HG03175 (cell line): Measurements from ENCODE around the gene SOX5.
"Not testable (repeated sequence)": the region's sequence is repeated elsewhere in the genome, so short reads cannot be mapped to it uniquely, and the experiment has no call there.

Source experiments
- ATAC-seq: cut with Tn5 transposase; IDR thresholded peaks from one replicate; pipeline ENCODE4 v1.9.1; 2021; ENCODE audit warnings: mild to moderate bottlenecking, moderate library complexity; ENCODE audit not compliant: unreplicated experiment

SOX5 gene

DNA sequence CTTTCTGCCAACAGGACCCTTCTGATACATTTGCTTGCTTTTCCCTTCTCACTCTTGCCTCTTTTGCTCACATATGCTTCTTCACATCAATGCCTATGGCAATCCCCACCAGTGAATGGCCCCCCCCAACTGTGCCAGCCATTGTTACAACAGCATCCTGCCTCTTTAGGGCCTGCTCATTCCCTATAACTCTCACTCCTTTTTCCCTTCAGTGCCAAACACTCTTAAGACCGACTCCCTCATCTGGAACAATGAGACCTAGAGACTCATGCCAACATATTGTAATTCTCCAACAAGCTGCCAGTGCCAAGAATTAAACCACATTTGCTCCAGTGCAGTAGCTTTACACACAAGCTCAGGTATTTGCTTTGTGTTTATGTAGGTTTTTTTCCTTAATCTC, 189.0 kb downstream of the SOX5 start:
- ATAC-seq, result no peak

DNA sequence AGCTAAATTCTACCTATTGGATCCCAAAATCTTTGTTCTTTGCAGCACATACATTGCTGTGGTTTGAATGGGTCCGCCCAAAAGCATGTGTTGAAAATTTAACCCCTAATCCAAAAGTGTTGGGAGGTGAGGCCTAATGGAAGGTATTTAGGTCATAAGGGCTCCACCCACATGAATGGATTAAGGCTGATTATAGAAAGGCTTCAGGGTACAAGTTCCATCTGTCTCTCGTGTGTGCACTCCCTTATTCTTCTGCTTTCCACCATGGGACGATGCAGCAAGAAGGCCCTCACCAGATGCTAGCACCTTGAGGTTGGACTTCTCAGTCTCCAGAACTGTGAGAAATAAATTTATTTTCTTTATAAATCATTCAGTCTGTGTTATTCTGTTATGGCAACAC, 190.9 kb downstream of the SOX5 start:
- no peak for ATAC-seq

DNA sequence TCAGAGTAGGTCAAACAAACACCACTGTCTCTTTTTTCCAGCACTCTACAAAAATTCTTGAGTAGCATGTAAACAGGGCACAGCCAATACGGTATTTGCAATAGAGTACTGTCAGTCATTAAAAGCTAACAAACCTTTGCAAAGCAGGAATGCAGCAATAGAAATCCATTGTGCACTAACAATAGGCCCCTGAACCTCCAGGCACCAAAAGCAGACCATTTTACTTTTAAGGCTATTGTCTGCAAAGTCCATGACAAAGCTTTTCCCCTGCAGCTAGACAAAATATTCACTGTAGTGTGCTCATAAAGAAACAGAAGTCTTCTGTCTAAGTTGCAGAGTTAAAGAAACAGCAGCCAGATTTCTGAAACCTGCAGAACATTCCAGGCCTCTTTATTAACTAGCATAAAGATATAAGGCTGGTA, 191.9 kb downstream of the SOX5 start:
- no peak for ATAC-seq

DNA sequence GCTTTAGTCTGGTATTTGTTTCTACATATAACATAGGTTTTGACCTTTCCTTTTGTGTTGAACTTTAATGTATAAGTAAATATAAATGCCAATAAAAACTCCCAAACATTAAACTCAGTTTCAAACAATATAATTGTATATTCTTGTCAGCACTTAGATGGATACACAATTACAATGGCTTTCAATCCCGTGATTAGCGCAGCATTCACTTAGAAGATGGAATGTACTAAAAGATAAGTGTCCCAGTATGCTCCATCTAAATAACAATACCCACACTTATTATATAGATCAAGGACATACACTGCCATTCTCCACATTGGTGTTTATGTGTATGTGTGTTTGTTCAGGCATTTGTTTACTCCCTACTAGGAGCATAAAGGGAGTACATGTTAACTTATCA, 193.1 kb downstream of the SOX5 start:
- no peak for ATAC-seq

DNA sequence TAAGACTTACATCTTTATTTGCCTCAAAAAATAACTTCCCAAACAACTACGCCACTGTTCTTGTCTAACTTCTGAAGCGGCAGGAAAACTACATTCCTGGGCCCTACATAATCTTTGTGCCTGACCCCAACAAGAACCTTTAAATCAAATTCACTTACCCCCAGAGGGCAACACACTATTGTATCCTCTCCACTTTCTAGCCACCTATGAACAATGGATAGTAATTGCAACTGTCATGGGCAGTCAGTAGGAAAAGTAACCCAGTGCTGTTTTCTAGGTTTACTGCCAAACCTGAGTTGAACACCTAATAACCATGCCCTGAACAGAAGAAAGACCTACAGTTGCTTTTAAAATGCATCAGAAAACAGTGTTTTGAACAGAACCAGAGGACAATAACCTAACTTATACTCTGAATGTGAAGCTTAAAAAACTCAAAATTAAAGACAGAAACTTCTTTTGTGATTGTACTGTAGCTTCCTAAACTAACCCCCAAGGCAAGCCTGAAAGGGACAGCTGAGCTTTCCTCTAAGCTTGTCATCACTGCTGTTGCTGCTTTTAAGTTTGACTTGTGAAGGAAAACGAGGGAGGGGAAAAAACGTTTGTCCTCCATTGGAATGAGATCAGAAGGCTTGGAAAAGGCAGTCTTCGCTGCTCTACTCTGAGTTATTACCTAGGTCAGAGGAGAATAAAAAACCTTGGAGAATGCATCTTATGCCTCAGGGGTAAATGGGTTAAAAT, 195.7 kb downstream of the SOX5 start:
- no peak for ATAC-seq

DNA sequence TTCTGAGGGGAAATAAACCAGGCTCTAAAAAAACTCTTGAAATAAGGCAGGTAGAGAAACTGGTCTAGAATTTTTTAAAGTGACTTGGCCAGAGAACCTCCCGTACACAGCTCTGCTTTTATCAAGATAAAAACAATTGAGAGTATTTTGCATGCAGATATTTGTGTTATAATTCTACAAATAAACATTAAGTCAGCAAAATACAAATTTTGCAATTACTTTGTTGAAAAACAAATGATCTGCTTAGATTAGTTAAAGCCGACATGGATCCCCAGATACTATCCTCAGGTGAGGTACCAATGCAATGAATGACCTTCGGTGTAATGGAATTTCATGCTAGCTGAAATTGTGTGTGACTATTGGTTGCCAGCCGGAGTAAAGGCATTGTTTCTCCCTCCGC, 197.2 kb downstream of the SOX5 start:
- ATAC-seq, result no peak

DNA sequence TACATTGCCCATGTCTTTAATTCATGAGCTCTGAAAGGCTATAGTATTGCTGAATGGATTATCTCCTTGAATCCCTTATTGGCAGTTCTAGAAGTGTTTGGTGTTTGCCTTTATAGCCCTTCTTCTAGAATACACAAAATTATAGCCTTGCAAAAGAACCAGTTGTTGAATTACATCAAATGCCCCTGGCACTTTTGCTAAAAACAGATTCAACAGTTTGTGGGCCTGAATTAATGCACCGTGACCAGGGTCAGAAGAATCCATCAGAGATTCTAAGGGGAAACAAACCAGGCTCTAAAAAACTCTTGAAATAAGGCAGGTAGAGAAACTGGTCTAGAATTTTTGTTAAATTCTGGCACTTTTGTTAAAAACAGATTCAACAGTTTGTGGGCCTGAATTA, 197.8 kb downstream of the SOX5 start:
- no peak for ATAC-seq

DNA sequence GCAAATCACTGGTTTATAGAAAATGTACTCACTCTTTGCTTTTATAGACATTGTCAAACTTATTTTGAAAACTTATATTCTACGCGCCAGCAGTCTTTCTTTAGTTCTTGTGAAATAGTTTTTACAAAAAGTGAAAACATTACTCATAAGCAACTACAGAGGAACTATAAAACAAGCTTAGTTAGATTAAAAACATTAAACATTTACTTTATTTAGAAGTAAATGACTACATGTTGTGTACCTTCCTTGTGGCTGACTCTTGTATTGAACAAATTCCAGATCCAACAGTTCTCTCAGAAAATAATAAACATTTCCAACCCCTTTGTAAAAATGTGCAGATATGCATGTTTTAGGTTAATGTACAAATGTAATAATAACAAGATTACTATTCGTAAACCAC, 198.5 kb downstream of the SOX5 start:
- no peak for ATAC-seq

DNA sequence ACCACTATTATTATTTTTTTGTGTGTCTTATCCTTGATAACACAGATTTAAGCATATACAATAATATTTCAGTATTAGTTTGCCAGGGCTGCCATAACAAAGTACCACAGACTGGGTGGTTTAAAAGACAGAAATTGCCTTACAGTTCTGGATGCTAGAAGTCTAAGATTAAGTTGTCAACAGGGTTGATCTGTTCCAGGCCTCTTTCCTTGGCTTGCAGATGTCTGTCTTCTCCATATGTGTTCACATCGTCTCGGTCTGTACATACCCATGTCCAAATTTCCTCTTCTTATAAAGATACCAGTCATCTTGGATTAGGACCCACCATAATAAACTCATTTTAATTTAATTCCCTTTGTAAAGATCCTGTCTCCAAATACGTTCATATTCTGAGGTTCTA, 204.8 kb downstream of the SOX5 start:
- no peak for ATAC-seq

DNA sequence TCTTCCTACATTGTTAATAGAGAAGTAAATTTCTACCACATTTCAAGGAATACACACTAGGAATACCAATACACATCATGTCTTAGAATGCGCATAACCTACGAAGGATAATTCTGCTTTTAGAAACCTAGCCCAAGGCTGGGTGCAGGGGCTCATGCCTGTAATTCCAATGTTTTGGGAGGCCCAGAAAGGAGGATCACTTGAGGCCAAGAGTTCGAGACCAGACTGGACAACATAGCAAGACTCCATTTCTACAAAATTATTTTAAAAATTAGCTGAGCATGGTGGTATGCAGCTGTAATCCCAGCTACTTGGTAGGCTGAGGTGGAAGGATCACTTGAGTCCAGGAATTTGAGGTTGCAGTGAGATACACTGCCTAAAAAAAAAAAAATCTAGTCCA, 206.9 kb downstream of the SOX5 start:
- ATAC-seq, result no peak

DNA sequence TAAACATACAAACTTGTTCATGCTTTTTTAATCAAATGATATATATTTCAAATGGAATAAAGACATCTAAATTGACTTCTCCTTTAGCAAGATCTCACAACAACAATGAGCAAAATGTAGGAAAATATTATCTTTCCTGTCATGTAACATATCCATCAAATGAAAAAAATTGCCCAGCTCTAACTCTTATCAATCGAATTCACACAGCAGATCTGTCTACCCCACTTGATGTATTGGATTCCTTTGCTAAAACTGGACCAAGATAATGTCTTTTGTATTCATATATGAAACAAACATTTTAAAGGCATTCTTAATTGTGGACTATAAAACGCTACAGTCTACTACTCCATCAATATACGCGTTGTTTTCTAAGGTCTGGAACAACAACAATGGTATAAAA, 218.0 kb downstream of the SOX5 start:
- no peak for ATAC-seq

DNA sequence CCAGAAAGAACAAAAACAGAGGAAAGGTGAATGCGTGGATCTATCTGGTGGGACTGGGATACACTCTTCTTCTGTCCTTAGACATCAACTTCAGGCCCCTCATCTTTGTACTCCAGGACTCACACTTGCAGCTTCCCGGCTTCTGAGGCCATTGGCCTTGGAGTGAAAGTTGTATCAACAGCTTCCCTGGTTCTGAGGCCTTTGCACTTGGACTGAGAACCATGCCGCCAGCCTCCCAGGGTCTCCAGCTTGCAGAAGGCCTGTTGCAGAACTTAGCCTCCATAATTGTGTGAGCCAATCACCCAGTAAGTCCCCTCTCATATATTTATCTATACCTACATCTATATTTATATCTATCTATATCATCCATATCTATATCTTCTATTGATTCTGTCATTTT, 218.4 kb downstream of the SOX5 start:
- ATAC-seq, result no peak

DNA sequence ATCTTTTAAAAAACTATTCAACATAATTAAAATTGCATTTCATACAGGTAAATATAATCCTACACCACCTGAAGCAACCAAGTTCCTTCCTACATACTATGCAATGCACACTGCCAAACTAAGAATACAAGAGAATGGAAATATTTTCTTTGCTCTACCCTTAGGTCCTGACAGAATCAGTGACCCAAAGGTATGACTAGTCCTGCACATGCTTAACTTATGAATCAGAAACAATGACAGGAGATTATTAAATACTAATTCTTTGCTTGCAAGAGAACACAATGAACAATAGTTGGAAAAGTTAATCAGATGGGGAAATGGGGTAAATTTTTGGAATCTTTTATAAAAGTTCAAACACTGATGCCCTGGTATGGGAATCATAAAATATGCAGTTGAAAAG, 220.1 kb downstream of the SOX5 start:
- ATAC-seq, result no peak

DNA sequence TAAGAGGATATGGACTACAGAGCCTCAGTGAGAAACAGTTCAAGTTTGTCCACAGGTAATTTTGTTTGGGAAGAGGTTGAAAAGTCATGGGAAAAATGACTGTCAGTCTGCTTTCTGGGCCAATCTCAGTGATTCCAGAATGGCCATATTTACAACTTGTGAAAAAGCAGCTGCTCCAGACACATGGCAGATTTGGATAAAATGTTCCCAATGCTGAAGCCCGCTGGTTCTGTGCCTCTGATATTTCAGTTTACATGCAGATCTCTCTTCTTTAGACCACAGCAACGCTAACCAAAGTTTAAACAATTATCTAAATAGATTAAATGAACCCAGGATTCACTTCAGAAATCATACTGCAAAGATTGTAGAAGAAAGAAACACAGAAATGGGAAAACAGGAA, 222.8 kb downstream of the SOX5 start:
- ATAC-seq, result no peak

DNA sequence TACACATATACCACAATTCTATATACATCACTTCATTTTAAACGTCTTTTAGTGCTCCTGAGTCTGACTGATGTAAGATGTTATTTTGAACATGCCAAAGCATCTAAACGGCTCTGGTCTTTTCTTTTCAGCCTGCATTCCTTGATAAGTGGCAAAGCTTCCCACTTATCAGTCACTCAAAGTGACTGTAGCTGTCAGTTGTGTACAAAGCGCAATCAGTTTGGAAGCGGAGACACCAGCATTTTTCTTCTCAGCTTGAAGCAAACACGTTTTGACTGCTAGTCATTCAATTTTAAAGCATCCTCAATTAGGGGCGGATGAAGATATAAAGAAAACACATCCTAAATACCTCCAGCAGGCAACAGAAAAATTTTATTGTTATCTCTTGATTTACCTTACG, 226.8 kb downstream of the SOX5 start:
- no peak for ATAC-seq

DNA sequence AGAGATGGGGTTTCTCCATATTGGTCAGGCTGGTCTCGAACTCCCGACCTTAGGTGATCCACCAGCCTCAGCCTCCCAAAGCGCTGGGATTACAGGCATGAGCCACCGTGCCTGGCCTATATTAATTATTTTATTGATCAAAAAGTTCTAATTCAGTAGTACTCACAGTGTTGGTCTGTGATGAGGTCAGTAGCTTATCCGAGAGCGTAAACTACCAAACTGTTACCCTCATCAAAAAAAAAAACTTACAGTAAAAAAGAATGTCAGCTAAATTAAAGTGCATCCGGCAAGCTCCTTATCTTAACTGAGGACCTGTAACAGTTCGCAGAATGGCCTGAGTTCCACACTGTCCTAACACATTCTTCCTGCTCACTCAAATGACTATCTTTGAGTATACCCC, 228.2 kb downstream of the SOX5 start:
- ATAC-seq, result no peak

DNA sequence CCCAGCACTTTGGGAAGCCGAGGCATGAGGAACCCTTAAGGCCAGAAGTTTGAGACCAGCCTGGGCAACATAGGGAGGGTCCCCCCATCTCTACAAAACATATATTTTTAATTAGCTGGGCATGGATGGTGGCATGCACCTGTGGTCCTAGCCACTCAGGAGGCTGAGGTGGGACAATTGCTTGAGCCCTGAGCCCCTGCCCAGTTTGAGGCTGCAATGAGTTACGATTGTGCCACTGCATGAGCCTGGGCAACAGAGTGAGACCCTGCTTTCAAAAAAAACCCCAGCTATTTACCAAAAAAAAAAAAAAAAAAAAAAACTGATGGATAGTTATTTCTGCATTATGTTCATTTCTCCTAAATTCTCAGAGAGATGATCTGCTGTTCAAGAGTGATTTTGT, 230.0 kb downstream of the SOX5 start:
- no peak for ATAC-seq

DNA sequence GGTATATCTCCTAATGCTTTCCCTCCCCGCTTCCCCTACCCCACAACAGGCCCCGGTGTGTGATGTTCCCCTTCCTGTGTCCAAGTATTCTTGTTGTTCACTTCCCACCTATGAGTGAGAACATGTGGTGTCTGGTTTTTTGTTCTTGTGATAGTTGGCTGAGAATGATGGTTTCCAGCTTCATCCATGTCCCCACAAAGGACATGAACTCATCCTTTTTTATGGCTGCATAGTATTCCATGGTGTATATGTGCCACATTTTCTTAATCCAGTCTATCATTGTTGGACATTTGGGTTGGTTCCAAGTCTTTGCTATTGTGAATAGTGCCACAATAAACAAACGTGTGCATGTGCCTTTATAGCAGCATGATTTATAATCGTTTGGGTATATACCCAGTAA, 239.1 kb downstream of the SOX5 start:
- ATAC-seq, result not testable (repeated sequence)

DNA sequence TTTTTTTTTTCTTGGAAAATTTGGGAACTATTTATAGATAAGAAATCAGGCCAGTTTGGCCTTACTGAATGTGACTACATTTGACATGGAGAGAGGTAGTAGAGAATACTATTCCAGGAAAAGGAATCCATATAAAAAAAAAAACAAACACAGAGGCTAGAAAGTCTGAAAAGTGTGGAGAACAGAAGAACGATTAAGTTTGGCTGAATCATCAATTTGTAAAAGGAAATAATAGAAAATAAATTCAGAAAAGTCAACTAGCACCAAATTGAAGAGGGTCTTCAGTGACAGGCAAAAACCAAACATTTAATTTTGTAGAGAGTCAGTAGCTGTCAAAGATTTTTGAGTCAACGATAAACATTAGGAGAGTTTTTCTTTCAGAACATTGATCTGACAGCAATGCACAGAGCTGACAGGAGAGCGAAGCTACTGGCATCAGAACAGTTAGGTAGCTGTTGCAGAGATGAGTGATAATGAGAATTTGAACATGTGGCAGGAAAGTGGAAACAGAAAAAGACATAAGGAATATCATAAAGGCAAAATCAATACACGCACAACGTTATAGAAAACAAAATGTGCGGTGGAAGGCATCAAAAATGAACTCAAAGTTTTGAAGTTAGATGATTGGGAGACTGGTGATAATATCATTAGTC, 241.2 kb downstream of the SOX5 start:
- no peak for ATAC-seq

DNA sequence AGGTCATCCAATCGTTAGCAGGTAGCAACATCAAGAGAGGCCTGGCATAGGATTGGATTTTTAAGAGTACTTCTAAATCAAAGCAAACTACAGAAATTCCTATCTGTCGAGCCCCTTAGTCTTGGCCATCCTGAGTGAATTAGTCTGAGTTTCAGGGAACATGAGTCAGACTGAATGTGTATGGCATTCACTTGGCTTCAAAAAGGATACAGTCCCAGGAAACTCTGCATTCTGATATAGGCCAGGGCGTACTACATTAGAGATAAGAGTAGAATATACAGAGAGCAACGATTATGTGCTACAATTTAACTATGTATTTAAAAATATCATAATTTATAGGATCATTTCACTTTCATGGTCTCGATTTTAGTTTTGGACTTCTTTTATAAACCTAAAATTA, 242.2 kb downstream of the SOX5 start:
- ATAC-seq, result no peak

DNA sequence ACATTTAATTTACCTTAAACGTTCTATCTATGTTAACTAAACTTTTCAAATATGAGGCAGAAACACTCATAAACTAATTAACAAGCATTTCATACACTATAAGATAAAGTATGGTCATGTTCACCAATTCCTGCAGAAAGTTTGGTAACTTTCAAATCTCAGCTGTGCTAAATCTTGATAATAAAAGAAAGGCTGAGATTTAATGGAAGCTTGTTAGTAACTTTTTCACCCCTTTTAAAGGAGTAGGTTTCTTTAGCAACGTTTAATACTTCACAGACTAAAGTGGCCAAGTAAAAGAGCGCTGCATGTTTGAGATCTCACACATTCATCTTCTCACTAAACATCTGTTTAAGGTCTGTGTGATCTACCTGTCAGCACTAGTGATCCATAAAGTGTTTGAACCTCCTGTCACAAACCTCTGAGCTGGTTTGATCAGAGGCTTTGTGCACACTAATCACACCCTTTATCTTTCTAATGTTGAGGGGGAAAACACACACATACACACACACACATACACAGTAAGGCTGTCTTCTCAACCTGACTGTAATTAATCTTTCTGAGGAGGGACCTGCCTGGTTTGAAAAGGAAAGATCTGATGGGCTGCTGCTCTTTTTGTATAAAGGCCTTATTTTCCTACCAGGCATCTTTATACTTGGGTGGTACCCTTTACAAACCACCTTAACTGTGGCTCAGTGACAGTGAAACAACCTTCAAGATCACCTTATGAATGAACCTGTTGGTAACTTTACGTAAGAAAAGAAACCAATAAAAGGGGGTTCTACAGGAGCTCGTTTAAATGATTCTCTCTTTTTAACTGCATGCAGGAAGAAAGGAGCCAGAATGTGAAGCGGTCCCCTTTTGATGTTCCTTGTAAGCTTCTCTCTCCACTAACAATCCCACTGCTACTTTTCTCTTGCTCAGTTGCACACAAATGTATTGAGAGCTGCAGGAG, 244.2 kb downstream of the SOX5 start:
- no peak for ATAC-seq

DNA sequence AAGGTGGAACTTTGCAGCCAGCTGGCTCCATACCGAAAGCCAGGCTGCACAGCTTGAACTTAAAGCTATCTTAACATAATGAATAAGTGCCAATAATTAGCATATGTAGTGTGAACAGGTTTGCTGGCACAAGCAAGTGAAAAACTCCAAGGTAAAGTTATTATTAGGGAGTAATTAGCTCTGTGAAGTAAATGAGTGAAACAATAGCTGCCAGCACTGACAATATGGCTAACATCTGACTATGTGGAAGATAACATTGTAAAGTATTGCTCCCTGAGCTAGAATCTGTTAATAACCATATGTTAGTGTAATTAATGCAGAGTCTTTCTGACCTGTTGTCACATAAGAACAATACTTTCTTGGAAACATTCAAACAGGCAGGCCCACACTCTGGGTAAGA, 246.4 kb downstream of the SOX5 start:
- no peak for ATAC-seq
